Activated effector memory CD4-positive, alpha-beta T cell treated with anti-CD3 and anti-CD28 coated beads, Interleukin-2, amount 50 U/mL, for 16 hours (primary cell): ENCODE measurements around the gene NHS.

ENCODE experiments used
- DNase-seq: peaks from one replicate; pipeline ENCODE4 v3.0.0-alpha.2; 2020

Gene NHS

DNA sequence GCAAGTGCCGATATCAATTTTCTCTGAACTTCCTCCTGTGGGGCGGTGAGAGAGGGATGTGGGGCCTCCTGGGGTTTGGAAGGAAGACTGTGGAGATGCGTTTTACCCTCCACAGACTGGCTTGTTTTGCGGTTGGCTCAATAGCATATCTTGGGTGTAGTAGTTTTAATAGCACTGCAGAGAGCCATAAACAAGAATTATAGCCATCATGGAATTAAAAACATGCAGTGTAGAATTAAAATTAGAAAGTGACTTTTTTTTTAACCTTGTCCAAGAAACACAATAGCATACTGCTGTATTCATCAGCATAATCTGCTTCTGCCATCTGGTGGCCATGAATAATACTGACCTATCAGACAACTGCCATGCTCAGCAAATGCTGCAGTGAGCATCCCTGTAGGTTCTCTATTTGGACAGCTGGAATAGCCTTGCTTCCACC, 315.0 kb downstream of the NHS start:
- DNase-seq: peak; percentile 60

DNA sequence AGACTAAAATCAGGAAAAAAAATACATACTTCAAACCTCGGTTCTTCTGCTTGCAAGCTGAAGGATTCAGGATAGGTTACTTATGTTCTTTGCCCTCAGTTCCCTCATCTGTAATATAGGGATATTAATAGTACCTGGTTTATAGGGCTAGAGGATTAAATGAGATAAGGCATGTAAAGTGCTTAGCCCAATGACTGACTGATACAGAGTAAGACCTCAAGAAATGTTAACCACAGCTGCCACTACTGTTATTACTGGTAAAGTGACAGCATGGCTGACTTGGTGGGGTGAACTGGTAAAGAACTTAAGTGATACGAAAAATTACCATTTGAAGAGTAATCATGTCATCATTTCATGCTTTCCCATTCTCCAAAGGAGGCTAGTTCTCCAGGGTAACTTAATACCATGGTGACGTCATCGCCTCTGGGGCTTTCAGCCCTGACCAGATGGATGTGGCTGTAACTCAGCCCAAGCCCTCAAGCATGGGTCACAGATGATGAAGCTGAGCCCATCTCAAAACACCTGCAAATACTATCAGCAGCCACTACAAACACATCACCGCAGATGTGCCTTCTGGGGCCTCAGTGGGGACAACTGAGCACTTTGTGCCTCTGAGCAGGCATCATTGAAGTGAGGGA, 317.8 kb downstream of the NHS start:
- no peak for DNase-seq

DNA sequence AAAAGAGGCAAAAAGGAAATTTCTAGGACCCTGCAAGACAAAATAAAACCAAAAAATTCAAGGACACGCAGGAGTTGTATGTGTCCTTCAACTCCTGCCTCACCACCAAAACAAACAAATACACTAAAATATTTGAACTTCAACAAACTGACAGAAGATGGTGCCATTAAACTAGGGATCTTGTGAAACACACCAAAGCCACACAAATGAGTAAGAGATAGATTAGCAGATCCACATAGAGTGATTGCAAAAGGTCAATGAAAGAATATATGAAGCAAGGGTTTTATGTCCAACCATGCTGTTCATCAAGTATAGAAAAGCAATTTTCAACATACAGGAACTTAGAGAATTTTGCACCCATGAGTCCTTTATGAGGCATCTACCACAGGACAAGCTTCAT, 322.2 kb downstream of the NHS start:
- DNase-seq: no peak

DNA sequence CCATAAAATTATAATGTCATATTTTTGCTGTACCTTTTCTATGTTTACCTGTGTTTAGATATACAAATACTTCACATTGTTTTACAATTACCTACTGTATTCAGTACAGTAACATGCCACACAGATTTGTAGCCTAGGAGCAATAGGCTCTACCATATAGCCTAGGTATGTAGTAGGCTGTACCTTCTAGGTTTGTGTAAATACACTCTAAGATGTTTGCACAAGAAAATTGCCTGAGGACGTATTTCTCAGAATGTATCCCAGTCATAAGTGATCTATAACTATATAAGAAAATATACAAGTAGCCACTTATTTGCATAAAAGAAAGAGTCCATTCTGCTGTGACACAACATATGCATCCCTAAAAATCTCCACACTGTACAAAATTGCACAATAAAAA, 326.0 kb downstream of the NHS start:
- DNase-seq: no peak

DNA sequence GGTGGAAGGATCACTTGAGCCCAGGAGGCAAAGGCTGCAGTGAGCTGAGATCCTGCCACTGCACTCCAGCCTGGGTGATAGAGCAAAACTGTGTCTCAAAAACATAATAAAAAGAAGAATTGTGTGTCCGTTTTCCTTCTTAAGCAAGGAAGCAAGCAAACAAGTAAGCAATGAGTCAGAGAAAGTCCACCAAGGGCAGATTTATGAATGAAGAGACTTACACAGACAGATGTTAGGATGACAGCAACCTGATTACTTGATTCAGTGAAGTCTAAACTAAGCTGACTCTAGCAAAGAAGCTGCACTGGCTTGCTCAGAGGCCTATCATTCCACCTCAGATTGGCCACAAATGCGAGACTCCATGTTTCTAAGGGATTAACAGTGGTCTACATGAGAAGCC, 328.2 kb downstream of the NHS start:
- DNase-seq: no peak

DNA sequence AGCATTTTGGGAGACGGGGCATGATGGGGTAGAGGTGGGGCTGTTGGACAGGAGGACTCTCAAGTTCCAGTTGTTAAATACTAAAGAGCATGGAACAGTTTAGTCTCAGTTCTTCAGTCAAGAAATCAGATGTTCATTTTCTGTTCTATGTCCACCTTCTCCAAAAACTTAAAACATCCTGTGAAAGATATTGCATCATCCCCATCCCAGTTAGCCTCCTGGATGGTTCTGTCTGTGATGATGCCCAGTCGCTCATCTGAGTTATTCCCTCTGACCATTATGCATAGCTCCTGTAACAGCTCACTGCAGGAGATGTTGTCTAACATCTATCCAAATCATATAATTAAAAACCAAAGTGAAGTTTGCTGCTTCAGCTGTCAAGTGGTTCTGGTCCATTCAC, 330.2 kb downstream of the NHS start:
- DNase-seq: no peak

DNA sequence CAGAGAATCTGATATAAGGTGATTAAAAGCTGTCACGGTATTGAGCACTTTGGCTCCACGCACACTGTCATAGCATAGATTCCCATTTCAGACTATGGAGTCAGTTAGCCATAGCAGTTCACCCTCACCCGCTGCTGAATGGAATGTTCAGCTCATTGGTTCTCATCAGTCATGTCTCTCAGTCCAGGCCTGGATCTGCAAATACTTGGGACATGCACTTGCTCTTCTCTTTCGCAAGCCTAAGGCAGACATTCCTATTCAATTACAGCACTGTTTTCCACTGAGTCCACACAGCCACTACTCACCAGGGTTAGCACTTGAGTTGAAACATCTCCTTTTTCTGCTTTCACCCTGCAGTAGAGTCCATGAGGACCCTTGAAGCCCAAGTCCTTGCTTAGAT, 331.7 kb downstream of the NHS start:
- no peak for DNase-seq

DNA sequence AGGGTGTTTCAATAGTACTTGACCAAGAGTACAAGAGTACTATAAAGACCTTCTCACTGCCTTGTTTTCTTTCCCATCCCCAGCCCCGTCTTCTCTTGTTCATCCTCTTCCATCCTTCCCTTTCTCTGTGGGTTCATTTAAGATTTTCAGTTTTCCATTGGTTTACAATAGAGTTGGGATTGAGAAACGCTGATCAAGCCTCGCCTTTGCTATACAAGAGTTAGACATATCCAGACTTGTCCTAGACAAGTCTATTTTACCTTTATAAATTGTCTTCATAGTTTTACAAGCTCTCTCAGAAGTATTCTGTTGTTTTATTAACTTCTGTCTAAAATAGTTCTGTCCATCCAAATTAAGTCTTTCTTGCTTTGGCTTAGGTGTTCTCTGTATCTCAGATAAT, 332.7 kb downstream of the NHS start:
- DNase-seq: no peak

DNA sequence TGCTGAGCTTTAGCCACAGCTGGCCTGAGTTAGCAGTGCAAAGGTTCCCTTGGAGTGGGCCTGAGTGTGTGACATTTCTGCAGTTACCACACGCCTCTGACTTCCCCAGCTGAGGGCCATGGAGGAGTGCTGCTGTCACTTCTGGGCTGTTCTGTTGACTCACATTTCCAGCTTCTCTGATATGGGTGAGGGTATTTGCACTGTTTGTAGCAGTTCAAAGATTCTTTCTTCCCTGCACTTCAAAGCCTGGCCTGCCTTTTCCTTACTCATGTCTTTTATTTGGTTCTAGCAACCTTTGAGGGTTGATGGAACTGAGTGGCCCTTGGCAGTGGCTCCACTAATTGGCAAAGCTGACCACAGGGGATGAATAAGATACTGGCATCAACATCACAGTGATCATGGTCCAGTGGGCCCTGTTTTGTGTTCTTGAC, 335.9 kb downstream of the NHS start:
- no peak for DNase-seq

DNA sequence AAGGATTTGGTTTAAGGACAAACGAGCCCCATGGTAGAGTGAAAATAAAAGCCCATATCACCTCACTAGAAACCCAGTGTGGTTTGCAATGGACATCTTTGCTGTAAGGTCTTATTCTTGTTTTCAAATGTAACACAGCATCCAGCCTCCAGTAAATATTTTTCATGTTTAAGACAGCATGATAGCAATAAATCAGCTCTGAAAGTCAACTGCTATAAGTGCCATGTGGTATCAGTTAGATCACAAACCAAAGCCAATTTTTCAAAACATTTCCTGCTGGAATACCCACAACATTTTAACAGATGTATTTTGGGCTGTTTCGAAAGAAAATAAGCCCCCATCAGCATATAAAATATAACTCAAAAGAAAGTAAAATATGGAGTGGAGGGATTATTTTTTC, 338.3 kb downstream of the NHS start:
- no peak for DNase-seq

DNA sequence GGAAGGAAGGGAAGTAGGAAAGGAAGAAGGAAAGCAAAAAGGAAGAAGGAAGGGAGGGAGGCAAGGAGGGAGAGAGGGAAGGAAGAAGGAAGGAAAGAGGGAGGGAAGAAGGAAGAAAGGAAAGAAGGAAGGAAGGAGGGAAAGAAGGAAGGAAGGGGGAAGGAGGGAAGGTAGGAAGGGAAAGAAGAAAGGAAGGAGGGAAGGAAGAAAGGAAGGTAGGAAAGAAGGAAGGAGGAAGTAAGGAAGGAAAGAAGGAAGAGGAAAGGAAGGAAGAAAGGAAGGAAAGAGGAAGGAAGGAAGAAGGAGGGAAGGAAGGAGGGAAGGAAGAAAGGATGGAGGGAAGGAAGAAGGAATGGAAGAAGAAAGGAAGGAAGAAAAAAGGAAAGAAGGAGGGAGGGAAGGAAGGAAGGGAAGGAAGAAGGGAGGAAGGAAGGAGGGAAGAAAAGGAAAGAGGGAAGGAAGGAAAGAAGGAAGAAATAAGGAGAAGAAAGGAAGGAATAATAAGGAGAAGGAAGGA, 343.7 kb downstream of the NHS start:
- DNase-seq: no peak

DNA sequence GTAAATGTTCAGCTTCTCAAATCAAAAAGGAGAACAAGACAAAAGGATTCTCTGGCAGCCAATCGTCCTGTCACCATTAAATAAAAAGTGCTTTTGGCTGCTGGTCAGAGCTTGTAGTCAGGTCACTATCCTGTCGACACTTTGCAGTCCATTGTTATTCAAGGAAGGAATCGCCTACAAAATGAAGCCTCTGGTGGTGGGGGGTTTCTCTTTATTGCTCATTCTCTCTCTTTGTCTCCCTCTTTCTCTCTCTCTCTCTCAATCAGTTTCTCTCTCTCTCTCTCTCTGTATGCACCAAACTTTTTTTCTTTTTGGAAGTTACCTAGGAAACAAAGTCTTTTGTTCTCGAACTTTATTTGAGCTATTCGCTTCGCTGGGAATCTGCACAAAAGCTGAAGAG, 344.7 kb downstream of the NHS start:
- DNase-seq: no peak

DNA sequence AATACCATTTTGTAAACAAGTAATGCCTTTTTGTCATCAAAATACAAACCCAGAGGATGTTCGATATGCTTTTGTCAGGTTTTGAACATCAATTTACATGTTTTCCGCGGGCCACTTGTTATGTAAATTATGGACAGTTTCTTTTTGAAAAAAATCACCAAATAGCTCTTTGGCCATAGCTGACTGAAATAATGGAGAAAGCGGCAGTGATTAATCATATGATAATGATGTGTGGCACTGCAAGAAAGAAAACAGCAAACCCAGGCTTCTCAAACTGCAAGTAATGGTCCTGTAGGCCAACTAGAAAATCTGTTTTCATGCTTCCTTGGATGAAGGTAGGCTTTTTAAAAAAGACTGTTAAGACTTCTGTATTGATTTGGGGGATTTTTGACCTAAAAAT, 346.7 kb downstream of the NHS start:
- DNase-seq: no peak

DNA sequence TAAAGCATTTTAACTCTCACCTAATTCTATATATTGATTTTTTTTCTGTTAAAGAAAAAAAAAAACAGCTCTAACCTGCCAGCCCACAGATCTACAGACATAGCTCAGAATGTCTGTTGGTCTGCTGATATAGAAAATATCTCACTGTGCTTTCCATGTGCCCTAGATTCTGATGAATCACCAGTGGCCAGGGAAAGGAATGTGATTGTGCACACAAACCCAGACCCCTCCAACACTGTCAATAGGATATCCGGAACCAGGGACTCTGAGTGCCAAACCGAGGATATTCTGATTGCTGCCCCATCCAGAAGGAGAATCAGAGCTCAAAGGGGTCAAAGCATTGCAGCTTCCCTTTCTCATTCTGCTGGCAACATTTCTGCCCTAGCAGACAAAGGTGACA, 350.2 kb downstream of the NHS start:
- no peak for DNase-seq

DNA sequence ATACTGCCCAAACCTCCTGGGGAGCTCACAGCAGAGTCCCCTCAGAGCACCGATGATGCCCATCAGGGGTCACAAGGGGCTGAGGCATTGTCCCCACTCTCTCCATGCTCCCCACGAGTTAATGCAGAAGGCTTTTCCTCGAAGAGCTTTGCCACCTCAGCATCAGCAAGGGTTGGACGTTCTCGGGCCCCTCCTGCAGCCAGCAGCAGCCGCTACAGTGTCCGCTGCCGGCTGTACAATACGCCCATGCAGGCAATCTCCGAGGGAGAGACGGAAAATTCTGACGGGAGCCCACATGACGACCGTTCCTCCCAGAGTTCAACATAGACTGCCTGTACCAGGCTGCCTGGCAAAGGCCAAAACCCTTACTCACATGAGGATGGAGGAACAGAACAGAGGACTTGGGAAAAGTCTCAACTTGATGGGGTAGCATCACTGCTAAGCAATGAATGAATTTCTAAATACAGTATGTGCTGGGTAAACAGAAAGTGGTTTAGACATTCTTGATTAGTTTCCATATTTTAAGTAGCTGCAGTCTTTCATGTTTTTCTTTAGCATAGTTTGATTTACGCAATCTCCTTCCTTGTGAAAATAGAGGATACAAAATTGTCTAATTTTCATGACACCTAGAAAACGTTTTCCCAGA, 357.3 kb downstream of the NHS start:
- no peak for DNase-seq

DNA sequence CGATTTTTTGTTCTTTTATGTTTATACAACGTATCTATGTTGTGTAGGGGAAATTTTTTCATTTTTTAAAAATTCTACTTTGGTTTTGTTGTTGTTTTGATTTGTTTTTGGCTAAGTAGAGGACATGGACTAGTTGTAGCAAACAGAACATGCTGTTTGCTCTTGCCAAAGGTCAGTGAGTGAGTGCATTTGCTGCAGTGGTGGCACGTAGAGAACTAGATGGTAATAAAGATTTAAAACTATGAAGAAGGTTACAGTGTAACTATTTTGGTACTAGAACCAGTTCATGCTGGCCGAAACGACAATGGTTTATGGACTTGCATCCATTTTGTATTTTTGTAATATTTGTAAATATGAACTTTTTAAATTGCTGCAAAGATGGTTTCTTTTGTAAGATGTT, 360.4 kb downstream of the NHS start:
- no peak for DNase-seq

DNA sequence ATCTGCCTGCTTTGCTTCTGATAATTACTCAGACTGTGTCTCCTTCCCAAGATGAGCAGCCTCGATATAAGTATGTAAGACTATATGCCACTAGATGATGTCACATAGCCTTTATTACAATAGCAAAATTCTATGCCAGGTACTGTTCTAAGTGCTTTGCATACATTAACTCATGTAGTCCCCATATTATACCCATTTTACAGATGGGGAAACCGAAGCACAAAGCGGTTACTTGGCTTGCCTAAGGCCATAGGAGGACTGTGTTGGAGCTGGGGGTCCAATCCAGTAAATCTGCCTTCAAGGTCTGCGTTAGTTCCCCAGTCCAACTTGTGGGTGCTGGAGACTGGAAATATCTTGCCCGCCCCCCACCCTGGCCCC, 361.5 kb downstream of the NHS start:
- DNase-seq: no peak

DNA sequence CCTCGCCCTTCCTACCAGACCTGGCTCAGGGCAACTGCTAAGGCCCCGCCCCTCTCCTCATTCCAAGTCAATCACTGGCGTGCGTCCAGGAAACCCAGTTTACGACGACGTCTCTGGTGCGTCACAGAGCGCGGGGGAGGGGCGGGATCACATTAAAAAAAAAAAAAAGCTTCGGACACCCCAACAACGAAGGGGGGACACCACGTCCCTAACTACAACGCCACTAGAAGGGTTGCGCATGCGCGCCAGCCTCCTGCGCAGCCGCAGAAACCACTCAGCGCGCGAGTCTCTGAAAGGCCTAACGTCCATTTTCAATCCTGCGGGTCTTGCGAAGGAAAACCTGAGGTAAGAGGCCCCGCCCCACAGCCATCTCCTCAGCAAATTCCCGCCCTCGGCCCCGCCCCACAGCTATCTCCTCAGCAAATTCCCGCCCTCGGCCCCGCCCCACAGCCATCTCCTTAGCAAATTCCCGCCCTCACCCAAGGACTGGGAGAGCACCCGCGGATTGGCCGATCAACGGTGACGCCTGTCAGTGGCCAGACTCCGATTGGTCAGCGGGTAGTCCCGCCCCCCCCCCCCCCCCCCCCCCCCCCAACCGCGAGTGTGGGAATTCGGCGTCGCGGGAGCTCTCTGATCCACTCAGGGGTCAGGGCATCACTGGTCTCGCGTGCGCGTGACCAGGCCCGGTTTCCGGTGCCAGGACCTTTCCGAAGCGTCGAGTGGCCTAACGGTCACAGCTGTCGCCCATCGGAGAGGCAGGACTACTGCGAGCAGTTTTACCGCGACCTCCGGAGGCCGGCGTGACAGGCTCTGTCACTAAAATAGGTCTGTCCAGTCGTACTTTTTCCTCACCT, 362.1 kb downstream of the NHS start, which contains the start of gene SCML1:
TSS of gene SCML1 (plus strand) at position 638 of the 854 bp plus-strand sequence. CDS start 6,694 bp downstream, outside the sequence.
- DNase-seq: peak; percentile 93

DNA sequence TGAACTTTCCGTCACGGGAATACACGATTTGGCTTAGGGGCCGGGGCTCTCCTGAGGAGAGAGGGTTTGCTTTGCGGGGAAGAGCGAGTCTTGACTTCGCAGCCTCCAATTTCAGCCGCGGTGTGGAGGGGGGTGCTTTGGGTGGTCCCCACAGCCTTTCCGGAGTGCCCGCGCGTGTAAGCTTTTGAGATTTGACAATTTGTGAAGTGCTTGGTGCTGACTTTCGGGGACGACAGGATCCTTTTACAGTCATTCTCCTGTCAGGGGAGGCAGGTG, 362.6 kb downstream of the NHS start:
- DNase-seq: no peak

DNA sequence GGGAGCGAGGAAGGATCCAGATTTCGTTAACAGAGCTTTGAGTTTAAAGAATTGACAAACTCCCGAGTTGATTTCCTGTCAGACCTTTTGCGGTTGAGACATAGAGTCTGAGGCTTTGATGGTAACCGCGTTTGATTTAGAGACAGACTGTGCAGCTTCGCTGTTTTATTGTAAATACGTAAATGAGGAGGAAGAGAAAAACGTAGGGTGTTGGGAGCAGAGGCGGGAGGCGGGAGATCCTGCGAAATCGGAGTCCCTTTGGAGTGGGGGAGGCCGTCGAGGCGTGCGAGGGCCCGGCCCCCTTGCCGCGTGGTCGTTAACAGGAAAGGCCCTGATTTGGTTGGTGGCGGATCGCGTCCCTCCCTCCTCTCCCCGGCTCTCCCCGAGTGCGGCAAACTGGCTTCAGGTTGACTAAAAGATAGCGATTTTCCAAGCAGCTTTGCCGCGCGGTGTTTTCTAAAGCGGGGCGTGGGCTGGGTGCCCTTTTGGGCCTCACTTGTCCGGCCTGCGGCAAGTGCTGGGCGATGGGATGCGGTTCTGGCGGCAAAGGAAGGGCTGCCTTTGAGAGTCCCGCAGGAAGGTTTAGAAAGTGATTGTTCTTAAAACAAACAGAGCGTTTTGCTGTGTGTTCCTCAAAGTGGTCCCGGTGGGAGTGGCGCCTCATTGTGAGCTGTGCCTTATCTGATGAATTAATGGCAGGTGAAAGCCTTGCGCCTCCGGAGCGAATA, 363.1 kb downstream of the NHS start:
- DNase-seq: peak; percentile 76

DNA sequence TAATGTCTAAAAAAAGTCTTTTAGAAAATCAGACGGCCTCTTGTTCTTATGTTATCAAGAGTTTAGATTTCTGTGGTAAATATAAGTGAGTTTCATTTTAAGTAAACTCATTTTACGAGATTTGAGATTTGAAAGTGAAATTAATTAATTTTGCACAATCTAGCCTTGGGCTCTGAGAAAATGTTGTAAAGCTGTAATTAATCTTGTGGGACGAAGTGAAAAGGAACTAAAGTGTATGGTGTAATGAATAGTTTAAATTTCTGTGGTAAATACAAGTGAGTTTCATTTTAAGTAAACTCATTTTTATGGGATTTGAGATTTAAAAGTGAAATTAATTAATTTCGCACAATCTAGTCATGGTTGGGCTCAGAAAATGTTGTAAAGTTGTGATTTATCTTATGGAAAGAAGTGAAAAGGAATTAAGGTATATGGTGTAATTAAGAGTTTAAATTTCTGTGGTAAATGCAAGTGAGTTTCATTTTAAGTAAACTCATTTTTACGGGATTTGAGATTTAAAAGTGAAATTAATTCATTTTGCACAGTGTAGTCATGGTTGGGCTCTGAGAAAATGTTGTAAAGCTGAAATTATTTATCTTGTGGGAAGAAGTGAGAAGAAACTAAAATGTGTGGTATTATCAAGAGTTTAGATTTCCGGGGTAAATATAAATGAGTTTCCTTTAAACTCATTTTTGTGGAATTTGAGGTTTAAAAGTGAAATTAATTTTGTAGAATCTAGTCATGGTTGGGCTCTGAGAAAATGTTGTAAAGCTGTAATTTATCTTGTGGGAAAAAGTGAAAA, 363.9 kb downstream of the NHS start:
- no peak for DNase-seq
